BJ (cell line): ENCODE data around the gene CPLX3. TPM values are rescaled to one million over a fixed set of nuclear protein-coding genes. Genes with fewer than 3 reads are reported as not detected.

ENCODE experiments used
- CTCF ChIA-PET: fragments of 350-600 bp; formaldehyde crosslinking; extraction: SDS; loops from one replicate; lab custom pipeline; 2021; ENCODE audit warnings: antibody characterized with exemption, inconsistent platforms; lab: Yijun Ruan, JAX
- POLR2A ChIA-PET: fragments of 300-600 bp; sonication (Branson Sonifier 250); formaldehyde crosslinking; extraction: SDS; loops from one replicate; lab custom pipeline; 2021; ENCODE audit warnings: antibody characterized with exemption; lab: Charles Lee
- DNase-seq: peaks from one replicate; pipeline ENCODE4 v3.0.0-alpha.2; 2011; ENCODE audit warnings: low read depth
- H3K27me3 ChIP-seq: 2 replicates; pipeline ENCODE4 v1.6.0; 2011; ENCODE audit warnings: low read length; ENCODE audit not compliant: control insufficient read depth, insufficient read depth
- H3K36me3 ChIP-seq: 2 replicates; pipeline ENCODE4 v1.5.1; 2011; ENCODE audit warnings: low read length; ENCODE audit not compliant: control insufficient read depth, insufficient read depth
- H3K4me3 ChIP-seq: 2 replicates; pipeline ENCODE4 v1.5.1; 2011; ENCODE audit warnings: low read depth, mild to moderate bottlenecking, control low read depth, low read length
- polyA plus RNA-seq: library from polyadenylated mRNA; depleted of rRNA; stranded (reverse); fragments of >200 nt; gene quantifications from 2 replicates; pipeline ENCODE4 v1.2.3, GENCODE V29; 2011; rRNA removed
- small RNA-seq: library from RNA; depleted of rRNA; stranded (forward); fragments of <200 nt; gene quantifications from one replicate; pipeline ENCODE3, GENCODE V24; 2012; ENCODE audit warnings: low replicate concordance, low read depth; ENCODE audit not compliant: insufficient read length
- TF ChIP-seq, protein P1 (sequence below): IDR thresholded peaks from 2 replicates; pipeline ENCODE4 v1.5.1; 2011; ENCODE audit warnings: low read depth, mild to moderate bottlenecking, control low read depth, inconsistent platforms, low read length, moderate library complexity; ENCODE audit not compliant: insufficient read depth

Gene CPLX3
- polyA plus RNA-seq, 1 experiment = not detected

DNA sequence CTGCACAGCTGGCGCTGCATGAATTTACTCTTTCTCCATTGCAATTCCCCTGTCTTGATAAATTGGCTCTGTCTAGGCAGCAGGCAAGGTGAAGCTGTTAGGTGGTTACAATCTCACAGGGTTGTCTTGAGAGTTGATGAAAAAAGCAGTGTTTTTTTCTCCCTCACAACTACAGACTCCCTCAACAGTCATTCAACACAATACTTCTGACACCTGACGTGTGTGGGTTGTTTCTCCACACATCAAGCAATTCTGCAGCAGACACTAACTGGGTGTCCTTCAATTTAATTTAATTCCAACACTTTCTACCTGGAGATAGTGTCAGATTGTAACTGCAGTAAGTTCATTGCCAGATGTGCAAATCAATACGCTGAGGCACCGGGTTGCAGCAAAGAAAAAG is 51.8 kb downstream of the CPLX3 start:
- ChIA-PET POLR2A (no interaction called here), CTCF (no interaction called here)
- TF ChIP-seq, protein P1, sequence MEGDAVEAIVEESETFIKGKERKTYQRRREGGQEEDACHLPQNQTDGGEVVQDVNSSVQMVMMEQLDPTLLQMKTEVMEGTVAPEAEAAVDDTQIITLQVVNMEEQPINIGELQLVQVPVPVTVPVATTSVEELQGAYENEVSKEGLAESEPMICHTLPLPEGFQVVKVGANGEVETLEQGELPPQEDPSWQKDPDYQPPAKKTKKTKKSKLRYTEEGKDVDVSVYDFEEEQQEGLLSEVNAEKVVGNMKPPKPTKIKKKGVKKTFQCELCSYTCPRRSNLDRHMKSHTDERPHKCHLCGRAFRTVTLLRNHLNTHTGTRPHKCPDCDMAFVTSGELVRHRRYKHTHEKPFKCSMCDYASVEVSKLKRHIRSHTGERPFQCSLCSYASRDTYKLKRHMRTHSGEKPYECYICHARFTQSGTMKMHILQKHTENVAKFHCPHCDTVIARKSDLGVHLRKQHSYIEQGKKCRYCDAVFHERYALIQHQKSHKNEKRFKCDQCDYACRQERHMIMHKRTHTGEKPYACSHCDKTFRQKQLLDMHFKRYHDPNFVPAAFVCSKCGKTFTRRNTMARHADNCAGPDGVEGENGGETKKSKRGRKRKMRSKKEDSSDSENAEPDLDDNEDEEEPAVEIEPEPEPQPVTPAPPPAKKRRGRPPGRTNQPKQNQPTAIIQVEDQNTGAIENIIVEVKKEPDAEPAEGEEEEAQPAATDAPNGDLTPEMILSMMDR = no peak

More for the DNA sequence above, 51.8 kb downstream of the CPLX3 start:
- DNase-seq = no peak
- H3K36me3 ChIP-seq = no peaks in the 10 kb centered on the region
- H3K27me3 ChIP-seq = peaks cover 3% of the 10 kb centered on the region; the same call in 1 of the 2 replicates
- H3K4me3 ChIP-seq = no peak overlapping the region

Small RNAs within 50 kb of the gene (small RNA-seq; reads per million reads assigned to genes)
- gene CPLX3 = not detected
- not detected for gene MIR4513
- 0.84 reads per million for gene MIR6882

Other genes starting within 250 kb of the CPLX3 start
- gene CLK3, start 210.8 kb upstream of the CPLX3 start, polyA plus RNA-seq = 45.2 and 58.3 TPM in 2 replicates
- 37.2 and 44.2 TPM in 2 replicates for gene EDC3, start 130.6 kb upstream of the CPLX3 start, polyA plus RNA-seq
- gene CYP1A1, start 101.1 kb upstream of the CPLX3 start, polyA plus RNA-seq = 0.10 TPM in 1 of 2 replicates, not detected in the other
- gene CYP1A2, start 77.8 kb upstream of the CPLX3 start, polyA plus RNA-seq = not detected in 2 replicates
- 15.1 and 25.3 TPM in 2 replicates for gene CSK, start 44.5 kb upstream of the CPLX3 start, polyA plus RNA-seq
- not detected in 2 replicates for gene LMAN1L, start 13.8 kb upstream of the CPLX3 start, polyA plus RNA-seq
- 18.4 and 20.1 TPM in 2 replicates for gene ULK3, start 16.5 kb downstream of the CPLX3 start, polyA plus RNA-seq
- 144 and 192 TPM in 2 replicates for gene SCAMP2, start 46.7 kb downstream of the CPLX3 start, polyA plus RNA-seq
- 73.9 and 105 TPM in 2 replicates for gene MPI, start 63.4 kb downstream of the CPLX3 start, polyA plus RNA-seq
- gene FAM219B, start 80.2 kb downstream of the CPLX3 start, polyA plus RNA-seq = 54.7 and 66.7 TPM in 2 replicates
- 64.6 and 106 TPM in 2 replicates for gene COX5A, start 111.4 kb downstream of the CPLX3 start, polyA plus RNA-seq
- 0.92 and 1.3 TPM in 2 replicates for gene RPP25, start 130.1 kb downstream of the CPLX3 start, polyA plus RNA-seq
- gene SCAMP5, start 168.9 kb downstream of the CPLX3 start, polyA plus RNA-seq = 2.9 and 3.6 TPM in 2 replicates
- gene PPCDC, start 197.0 kb downstream of the CPLX3 start, polyA plus RNA-seq = 8.2 and 11.1 TPM in 2 replicates